Esophagus (tissue), 2 donors: ENCODE results near the gene DAGLA. TPM values are rescaled to one million over a fixed set of nuclear protein-coding genes. Genes with fewer than 3 reads are reported as not detected.

ENCODE experiments used
- H3K27ac ChIP-seq, 2 donors: one replicate each; pipeline ENCODE4 v1.5.1; 2013; ENCODE audit warnings: low read depth in 2 of 2, mild to moderate bottlenecking in 2 of 2, inconsistent platforms in 1 of 2, low read length in 1 of 2, moderate library complexity in 1 of 2
- H3K27me3 ChIP-seq, 2 donors: one replicate each; pipeline ENCODE4 v1.6.1; 2013; ENCODE audit warnings: low read length in 2 of 2, control low read depth in 1 of 2, mild to moderate bottlenecking in 1 of 2; ENCODE audit not compliant: insufficient read depth in 2 of 2, control insufficient read depth in 1 of 2
- H3K36me3 ChIP-seq, 2 donors: one replicate each; pipeline ENCODE4 v1.6.1; 2013; ENCODE audit warnings: low read length in 1 of 2; ENCODE audit not compliant: control insufficient read depth in 2 of 2, insufficient read depth in 2 of 2
- H3K4me1 ChIP-seq, 2 donors: one replicate each; pipeline ENCODE4 v1.6.1; 2013; ENCODE audit warnings: low read length in 1 of 2; ENCODE audit not compliant: control insufficient read depth in 2 of 2, insufficient read depth in 2 of 2
- H3K4me3 ChIP-seq, 2 donors: one replicate each; pipeline ENCODE4 v1.5.1; 2013; ENCODE audit warnings: low read length in 2 of 2, mild to moderate bottlenecking in 2 of 2, low read depth in 1 of 2, moderate library complexity in 1 of 2
- H3K9me3 ChIP-seq, 2 donors: one replicate each; pipeline ENCODE4 v1.6.1; 2013; ENCODE audit warnings: mild to moderate bottlenecking in 2 of 2, low read depth in 1 of 2, low read length in 1 of 2, moderate library complexity in 1 of 2; ENCODE audit not compliant: control insufficient read depth in 2 of 2, insufficient read depth in 1 of 2
- WGBS, 2 donors: extraction: QIAGEN DNeasy Blood & Tissue Kit; methylation state at CpG; one replicate each; pipeline ENCODE4 v1.1.7; 2013; 5-methylcytosine and 5-hydroxymethylcytosine counted together
- polyA plus RNA-seq, 2 donors: library from polyadenylated mRNA; stranded (reverse); fragments of 200-250 nt; gene quantifications; one replicate each; pipeline ENCODE4 v1.2.3, GENCODE V29; 2013
- donor health status: healthy with polysubstance abuse.
- donor health status: Bipolar disorder and iron deficiency.

Gene DAGLA
- polyA plus RNA-seq, 2 donors = 1.7 to 5.0 TPM

DNA sequence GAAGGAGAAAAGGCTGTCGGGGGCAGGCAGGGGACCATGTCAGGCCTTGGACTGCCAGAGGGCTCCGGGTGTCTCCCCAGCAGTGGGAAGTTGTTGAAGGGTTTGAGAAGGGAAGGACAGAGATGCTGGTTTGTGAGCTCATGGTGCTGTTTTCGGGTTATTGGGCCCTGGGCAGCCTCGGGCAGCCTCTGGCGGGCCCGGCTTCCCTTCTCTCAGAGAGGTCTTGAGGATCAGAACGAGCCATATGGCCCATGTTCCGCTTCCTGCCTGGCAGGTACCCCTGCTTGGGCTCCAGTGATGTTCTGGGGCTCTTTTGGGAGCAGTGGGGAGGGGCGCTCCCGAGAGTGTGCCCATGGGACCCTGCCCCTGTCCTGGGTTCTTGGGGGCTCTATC, 82.0 kb downstream of the DAGLA start:
- Histone ChIP-seq H3K4me1 (peaks cover 0 to 4% of the 10 kb centered on the region in 2 donors), H3K27ac (no peak overlapping the region), H3K9me3 (no peaks in the 10 kb centered on the region), H3K4me3 (no peak overlapping the region), H3K36me3 (no peaks in the 10 kb centered on the region), H3K27me3 (no peaks in the 10 kb centered on the region)
- 69 to 72% methylated on average over 10 of the region's 10 CpGs for WGBS, 2 donors

DNA sequence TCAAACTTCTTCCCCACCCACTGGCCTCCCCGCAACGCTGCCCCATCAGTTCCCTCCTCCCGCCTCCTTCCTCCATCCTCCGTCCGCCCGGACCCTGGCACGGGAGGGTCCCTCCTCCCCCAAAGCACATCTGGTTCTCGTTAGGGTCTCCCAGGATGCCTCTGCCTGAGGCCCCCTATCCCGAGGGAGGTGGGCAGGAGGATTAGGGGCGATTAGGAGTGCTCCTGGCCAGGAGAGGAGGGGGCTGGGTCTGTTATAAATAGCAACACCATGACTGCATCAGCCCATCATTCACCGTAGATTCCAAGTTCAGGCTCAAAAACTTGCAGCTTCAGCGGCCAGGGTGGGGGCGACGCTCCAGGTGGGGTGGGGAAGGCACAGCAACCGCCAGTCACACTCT, 82.6 kb downstream of the DAGLA start:
- WGBS, 2 donors = 44 to 47% methylated on average over 15 of the region's 15 CpGs
- Histone ChIP-seq H3K36me3 (no peaks in the 10 kb centered on the region), H3K9me3 (no peaks in the 10 kb centered on the region), H3K27ac (no peak overlapping the region), H3K4me1 (peaks cover 0 to 2% of the 10 kb centered on the region in 2 donors), H3K27me3 (no peaks in the 10 kb centered on the region), H3K4me3 (no peak overlapping the region)

DNA sequence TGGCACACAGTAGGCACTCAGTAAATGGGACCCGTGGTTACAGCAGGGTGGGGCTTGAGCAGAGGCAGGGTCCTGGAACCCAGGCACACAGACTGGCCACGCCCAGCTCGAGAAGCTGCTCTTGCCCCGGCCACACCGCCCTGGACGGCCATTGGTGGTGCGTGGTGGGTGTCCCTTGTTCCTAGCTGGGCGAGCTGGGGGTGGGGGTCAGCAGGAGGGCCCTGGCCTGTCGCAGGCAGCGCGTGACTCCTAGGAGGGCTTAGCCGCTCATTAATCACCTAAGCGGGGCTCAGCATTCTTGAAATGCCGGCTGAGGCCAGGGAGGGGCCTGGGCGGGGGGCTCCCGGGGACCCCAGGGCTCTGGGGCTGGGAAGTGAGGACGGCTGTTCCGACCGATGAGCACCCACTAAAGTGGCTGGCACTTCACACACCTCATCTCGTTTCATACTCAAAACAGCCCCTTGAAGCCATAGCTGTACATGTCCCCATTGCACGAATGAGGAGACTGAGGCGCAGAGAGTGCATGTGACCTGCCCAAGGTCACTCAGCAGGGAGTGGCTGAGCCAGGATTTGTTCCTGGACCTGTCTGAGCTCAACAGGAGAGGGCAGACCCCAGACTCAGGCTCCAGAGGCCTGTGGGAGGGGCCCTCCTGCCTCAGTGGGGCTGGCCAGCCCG, 83.9 kb downstream of the DAGLA start:
- Histone ChIP-seq H3K27me3 (no peaks in the 10 kb centered on the region), H3K4me1 (no peaks in the 10 kb centered on the region), H3K27ac (no peak overlapping the region), H3K4me3 (no peak overlapping the region), H3K36me3 (no peaks in the 10 kb centered on the region), H3K9me3 (no peaks in the 10 kb centered on the region)
- WGBS, 2 donors = 58 to 59% methylated on average over 22 to 23 of the region's 23 CpGs

DNA sequence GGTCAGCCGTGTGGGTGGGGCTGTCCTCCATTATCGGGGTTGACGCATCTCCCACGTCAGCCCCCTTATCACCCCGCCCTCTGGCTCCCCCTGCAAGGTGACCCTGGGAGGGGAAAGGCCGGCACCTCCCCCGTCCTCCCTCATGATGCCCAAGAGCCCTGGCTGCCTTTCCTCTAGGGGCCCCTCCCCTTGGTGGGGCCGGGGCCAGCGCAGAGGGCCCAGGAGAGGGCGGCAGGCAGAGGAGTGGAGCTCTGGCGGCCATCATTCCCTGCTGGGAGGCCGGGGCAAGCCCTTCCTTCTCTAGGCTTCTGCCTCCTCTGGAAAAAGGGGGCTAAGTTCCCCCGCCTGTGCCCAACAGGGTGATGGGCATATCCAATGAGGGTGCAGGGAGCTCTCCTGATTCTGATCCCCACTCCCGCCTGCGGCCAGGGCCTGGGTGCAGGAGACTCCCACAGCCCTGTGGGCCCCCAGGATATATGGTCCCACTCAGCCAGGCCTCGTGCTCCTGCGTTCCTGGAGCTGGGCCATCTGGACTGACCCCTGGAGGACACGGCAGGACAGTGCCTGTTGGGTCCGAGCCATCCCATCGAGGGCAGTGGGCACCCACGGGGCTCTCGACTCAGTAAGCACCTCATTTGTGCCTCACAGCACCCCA, 84.5 kb downstream of the DAGLA start:
- no peaks in the 10 kb centered on the region for H3K9me3 ChIP-seq
- no peaks in the 10 kb centered on the region for H3K36me3 ChIP-seq
- no peak overlapping the region for H3K4me3 ChIP-seq
- WGBS, 2 donors = 54 to 56% methylated on average over 18 to 22 of the region's 22 CpGs
- H3K27me3 ChIP-seq = no peaks in the 10 kb centered on the region
- H3K4me1 ChIP-seq = no peaks in the 10 kb centered on the region
- no peak overlapping the region for H3K27ac ChIP-seq

DNA sequence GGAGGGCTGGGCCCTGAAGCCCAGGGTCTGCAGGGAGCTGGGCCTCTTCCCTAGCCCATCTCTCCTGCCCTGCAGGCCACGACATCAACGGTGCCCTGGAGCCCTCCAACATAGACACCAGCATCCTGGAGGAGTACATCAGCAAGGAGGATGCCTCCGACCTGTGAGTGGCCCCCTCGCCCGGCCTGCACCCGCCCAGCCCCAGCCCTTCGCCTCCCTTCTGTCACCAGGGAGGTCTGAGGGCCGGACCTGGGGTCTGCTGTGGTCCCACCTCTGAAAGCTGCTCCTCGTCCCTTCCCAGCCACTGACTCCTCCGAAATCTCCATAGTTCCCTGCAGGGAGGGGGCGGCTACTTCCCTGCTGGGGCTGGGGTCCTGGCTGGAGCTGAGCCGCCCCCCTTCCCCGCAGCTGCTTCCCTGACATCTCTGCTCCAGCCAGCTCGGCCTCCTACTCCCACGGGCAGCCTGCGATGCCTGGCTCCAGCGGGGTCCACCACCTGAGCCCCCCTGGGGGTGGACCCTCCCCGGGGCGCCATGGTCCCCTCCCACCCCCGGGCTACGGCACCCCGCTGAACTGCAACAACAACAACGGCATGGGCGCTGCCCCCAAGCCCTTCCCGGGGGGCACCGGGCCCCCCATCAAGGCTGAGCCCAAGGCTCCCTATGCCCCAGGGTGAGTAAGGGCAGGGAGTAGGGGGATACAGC, 85.5 kb downstream of the DAGLA start:
- Histone ChIP-seq H3K36me3 (no peaks in the 10 kb centered on the region), H3K27ac (no peak overlapping the region), H3K9me3 (no peaks in the 10 kb centered on the region), H3K4me3 (no peak overlapping the region), H3K27me3 (no peaks in the 10 kb centered on the region), H3K4me1 (no peaks in the 10 kb centered on the region)
- WGBS, 2 donors = 85% methylated on average over 25 to 26 of the region's 26 CpGs

DNA sequence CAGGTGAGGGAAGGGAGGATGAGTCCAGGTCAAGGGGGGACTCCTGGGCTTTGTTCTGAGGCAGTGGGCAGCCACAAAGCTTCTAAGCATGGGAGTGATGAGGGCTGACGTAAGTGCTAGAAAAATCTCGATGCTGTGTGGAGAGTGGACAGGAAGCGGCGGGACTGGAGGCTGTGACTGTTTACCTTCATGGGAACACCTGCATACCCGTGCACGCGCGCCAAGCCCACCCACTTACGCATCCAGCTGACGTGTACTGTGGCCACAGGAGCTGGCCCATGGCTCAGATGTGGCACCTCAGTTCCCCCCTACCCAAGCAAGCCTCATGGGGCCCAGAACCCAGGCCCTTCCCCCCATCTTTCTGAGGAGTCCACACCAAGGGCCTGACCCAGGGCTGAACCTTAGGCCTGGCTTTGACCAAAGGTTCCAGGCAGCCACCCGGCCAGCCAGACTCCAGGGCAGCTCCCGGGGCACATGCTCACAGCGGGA, 86.2 kb downstream of the DAGLA start:
- H3K9me3 ChIP-seq = no peaks in the 10 kb centered on the region
- H3K4me3 ChIP-seq = no peak overlapping the region
- no peaks in the 10 kb centered on the region for H3K27me3 ChIP-seq
- H3K4me1 ChIP-seq = no peaks in the 10 kb centered on the region
- H3K36me3 ChIP-seq = no peaks in the 10 kb centered on the region
- 68 to 81% methylated on average over 13 of the region's 13 CpGs for WGBS, 2 donors
- H3K27ac ChIP-seq = no peak overlapping the region

DNA sequence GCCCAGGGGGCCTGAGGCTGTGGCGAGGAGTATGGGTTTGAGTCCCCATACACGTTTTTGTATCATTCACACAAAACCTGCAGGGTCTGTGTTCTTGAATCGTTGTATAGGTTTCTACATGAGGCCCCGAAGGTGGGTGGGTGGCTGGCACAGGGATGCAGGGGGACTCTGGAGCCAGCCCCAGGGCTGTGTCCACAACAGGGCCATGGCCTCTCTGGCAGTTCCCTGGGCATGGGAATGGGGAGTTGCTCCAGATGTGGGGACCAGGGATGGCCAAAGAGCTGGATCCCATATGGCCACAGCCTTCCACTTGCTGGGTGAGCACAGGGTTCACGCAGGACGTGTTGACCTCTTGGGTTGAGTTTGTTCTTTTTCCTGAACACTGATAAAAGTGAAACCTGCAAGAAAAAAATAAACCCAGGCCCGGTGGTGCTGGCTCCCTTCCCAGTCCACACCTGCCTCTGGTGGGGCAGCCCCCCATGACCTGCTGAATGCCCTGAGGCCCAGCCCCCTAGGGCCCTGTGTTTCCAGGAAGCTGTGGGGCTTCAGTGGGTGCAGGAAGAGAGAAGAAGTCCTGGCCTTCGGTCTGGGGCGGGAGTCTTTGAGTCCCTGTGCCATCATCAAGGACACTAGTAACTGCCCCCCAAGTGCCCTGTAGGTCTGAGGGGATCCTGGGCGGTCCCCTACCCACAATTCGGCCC, 88.3 kb downstream of the DAGLA start:
- Histone ChIP-seq H3K36me3 (no peaks in the 10 kb centered on the region), H3K27me3 (no peaks in the 10 kb centered on the region), H3K4me1 (no peaks in the 10 kb centered on the region), H3K4me3 (no peak overlapping the region), H3K9me3 (no peaks in the 10 kb centered on the region), H3K27ac (no peak overlapping the region)
- 63 to 73% methylated on average over 11 of the region's 11 CpGs for WGBS, 2 donors

DNA sequence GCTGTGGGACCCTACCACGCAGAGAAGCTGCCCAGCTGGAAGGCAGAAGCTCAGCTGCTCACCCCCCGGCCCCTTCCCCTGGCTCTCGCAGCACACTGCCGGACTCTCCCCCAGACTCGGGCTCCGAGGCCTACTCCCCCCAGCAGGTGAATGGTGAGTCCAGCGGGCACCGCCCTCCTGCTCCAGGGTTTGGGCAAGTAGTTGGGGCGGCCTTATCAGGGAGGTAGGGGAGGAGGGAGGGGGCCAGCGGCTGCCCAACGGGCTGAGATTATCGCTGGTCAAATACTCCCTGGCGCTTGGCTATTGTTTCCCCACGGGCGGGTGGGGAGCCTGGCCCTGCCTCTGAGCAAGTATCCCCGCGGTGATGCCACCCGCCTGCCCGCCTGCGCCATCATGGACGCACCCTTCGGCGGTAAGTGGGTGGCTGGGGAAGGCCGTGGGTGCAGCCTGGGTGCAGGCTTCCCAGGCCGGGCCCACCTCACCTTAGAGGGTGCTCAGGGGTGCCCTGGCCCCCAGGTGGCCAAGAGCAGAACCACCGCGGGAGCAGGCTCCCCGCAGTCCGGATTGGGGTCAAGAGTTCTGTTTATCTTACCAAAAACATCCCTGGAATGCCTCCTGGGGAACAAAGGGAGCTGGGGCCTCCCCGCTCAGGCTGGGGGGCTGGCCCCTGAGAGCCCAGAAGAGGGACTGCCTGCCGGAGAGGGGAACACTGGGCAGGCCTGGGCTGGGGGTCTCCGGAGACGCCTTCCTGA, 89.2 kb downstream of the DAGLA start:
- H3K4me3 ChIP-seq = no peak overlapping the region
- H3K4me1 ChIP-seq = no peaks in the 10 kb centered on the region
- 53 to 63% methylated on average over 32 to 33 of the region's 33 CpGs for WGBS, 2 donors
- H3K36me3 ChIP-seq = no peaks in the 10 kb centered on the region
- H3K9me3 ChIP-seq = no peaks in the 10 kb centered on the region
- no peak overlapping the region for H3K27ac ChIP-seq
- no peaks in the 10 kb centered on the region for H3K27me3 ChIP-seq
